Kidney tubule cell (primary cell): ENCODE data around the gene GRPEL1.

Source experiments
- DNase-seq: peaks from one replicate; pipeline ENCODE4 v3.0.0-alpha.2; 2018; ENCODE audit warnings: low spot score

The GRPEL1 gene

GRCh38 chr4:7066006-7066405 is 1.9 kb downstream of the GRPEL1 start:
- no peak for DNase-seq

DNA sequence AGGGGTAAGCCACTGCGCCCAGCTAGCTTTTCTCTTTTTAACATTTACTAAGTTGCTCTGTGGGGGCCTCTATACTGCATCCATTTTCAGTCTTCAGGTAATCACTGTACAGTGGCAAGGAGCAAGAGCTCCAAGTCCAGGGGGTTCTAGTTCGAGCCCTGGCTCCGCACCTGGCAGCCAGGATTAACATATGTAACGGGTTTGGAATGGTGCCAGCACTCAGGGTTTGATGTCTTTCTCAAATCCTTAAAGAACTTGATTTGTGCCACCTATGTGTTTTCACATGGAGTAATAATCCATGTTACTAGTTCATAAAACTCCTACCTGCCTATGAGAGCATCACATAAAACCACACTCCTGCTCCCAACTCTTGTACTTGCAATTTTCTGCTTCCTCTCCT is 4.5 kb downstream of the GRPEL1 start:
- DNase-seq = no peak

GRCh38 chr4:7062816-7063215 is 5.0 kb downstream of the GRPEL1 start:
- peak; percentile 60 for DNase-seq

- no peak for DNase-seq
These were observed 6.0 kb downstream of the GRPEL1 start for GRCh38 chr4:7061815-7062214.

GRCh38 chr4:7060346-7061150 is 7.3 kb downstream of the GRPEL1 start:
- DNase-seq = no peak

GRCh38 chr4:7059662-7060061 is 8.2 kb downstream of the GRPEL1 start:
- DNase-seq = no peak

DNA sequence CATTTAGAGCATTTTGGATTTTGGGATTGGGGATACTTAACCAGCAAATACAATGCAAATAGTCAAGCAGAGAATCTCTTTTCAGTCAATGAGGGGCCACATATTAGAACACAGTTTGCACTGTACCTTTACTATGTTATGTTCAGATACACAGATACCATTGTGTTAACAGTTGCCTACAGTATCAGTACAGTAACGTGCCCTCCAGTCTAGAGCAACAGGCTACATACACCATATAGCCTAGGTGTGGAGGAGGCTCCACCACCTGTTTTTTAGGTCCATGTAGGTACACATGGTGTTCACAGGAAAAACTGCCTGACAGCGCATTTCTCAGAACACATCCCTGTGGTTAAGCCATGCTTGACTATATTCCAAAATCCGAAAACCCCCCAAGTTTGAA is 9.1 kb downstream of the GRPEL1 start:
- no peak for DNase-seq

DNA sequence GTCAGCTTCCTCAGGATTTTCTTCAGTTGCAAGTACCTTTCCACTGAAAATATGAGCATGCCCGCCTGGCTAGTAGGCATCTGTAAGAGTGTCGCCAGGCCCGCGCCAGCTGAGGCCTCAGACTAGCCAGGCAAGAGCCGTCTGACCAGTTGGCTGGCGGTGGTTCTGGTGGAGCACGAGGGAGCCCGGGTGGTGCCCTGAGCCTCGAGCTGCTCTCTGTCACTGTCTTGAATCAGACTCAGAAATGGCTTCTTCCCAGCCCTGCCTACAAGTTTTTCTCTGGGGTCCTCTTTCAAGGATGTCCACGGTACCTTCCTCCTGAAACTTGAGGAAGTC is 11.9 kb downstream of the GRPEL1 start:
- DNase-seq = no peak

- peak; percentile 51 for DNase-seq
These were observed 12.5 kb downstream of the GRPEL1 start for GRCh38 chr4:7055111-7055989.

GRCh38 chr4:7054106-7054880 is 13.6 kb downstream of the GRPEL1 start:
- DNase-seq = no peak

DNA sequence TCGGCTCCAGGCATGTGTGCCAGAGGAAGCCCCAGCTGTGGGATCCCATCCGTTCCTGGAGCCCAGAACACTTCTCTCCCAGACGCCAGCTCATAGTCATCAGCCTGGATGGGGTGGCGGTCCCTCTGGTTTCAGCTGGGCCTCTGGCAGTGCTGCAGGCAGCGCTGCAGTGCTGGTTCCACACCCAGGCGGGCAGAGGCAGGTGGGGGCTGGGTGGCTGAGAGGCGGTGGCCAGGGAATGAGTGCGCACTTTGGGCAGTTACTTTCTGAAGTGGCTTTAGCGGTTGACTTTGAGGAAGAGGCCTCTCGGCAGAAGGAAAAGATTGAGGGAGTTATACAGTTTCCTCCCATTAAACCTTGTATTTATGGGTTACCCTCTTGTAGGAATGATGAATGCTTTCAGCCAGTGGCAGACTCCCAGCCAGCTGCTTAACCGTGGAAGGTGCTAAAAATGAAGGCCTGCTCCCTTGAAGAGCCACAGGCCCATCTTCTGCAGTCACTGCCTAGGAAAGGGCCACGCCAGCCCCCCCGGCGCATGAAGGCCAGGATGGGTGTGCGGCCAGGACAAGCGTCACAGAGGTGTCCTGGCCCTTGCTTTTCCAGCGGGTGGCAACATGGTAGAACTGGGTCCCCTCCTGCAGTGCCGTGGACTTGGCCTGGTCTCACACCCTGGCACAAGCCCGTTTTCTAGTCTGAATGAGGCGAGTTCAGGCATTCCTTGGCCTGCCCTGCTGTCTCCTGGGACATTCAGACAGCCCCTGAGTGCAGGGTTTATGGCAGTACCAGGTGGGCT is 14.7 kb downstream of the GRPEL1 start:
- no peak for DNase-seq

DNA sequence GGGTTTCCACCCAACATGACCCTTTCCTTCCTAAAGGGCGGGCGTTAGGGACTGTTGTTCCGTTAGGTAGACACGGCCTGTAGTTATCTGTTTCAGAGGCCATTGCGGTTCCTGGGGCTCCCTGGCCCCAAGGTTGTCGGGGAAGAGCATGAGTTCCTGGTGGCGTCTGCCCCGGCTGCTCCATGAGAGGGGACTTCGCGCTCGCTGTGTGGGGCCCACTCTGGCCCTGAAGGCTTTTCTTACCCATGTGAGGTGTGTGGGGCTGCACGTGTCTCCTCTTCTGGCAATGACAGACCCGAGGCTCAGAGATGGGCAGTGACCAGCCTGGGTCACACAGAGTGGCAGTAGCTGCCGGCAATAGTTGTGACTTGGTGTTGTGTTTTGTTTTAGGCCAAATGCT is 15.6 kb downstream of the GRPEL1 start:
- DNase-seq = no peak

DNA sequence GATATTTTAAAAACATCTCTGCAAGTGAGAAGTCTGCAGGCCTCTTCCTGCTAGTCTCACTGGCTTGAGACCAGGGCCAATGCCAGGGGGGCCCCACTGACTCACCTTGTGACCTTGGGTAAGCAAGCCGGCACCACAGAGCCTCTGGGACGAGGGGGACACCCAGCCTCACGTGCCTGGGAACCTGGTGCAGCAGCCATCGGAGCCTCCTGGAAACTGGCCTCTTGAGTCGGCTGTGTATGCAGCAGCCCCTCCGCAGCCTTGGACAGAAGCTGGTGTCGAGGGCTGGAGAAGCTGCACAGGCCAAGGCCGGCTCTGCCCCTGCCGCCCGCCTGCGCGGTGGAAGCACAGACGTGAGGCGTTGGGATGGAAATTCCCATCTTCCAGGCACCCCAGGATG is 16.0 kb downstream of the GRPEL1 start:
- DNase-seq = no peak

DNA sequence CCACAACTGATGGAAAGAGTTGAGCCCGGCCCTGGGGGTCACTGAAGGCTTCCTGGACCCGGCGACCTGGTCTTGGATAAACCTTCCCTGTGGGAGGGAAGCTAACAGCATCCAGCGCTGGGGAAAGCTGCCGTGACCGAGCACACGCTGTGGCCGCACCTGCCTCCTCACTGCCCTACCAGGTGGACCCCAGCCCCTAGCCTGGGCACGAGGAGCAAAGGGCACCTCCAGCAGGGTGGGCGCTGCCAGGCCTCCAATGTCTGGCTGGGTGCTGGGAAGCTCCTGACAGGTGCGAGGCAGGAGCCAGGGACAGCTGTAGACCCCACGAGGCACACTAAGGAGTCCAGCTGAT is 16.7 kb downstream of the GRPEL1 start:
- DNase-seq = no peak

GRCh38 chr4:7050481-7051143 is 17.3 kb downstream of the GRPEL1 start:
- DNase-seq = no peak

- no peak for DNase-seq
These were observed 18.1 kb downstream of the GRPEL1 start for GRCh38 chr4:7049739-7050138.

- no peak for DNase-seq
These were observed 18.6 kb downstream of the GRPEL1 start for GRCh38 chr4:7049295-7049694.

- DNase-seq = peak; percentile 40
These were observed 19.2 kb downstream of the GRPEL1 start for GRCh38 chr4:7048642-7049041.

- DNase-seq = no peak
These were observed 20.9 kb downstream of the GRPEL1 start for GRCh38 chr4:7046971-7047370.

DNA sequence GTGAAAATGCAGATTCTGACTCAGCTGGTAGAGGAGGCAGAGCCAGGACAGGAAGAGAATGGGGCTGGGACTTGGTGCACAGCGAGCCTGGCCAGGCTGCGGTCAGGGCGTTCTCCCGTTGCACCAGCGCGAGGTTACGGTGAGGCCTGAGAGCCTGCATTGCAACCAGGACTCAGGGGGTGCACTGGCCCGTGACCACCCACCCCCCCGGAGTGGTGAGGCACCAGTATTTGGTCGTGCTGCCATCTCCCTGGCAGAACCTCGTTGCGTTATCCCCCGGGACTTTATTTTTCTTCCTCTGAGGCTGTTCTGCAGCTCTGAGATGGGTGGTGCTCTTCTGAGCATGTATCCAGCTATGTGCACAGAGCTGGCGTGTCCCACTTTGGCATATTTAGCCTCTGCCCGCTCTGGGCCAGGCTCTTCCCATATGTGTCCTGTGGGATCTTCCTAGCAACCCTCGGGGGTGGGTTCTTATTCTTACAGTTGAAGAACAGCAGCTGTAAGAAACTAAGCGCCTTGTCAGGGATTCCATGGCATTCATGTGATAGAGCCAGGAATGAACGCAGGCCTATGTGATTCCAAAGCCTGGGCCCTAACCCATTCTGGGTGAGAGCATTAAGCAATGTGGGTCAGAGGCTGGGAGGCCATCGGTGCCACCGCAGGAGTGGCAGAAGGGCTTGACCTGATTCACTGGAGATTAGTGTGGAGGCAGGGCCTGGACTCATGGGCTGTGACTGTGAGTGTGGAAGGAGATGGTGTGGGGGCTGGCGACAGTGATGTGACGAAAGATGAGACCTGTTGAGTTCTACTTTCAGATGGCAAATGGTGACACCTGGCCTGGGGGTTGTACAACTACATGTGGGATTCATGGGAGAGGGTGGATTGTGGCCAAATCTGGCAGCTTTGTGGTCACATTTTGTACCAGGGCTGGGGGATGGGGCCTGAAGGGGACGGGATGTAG is 21.6 kb downstream of the GRPEL1 start:
- DNase-seq = peak; percentile 93
